Keratinocyte (primary cell): ENCODE data around the gene EXO5. TPM values are rescaled to one million over a fixed set of nuclear protein-coding genes. Genes with fewer than 3 reads are reported as not detected.

ENCODE experiments used
- DNase-seq: peaks from one replicate; pipeline ENCODE4 v3.0.0-alpha.2; 2011; ENCODE audit warnings: low read depth, missing footprints, low spot score
- FAIRE-seq: peaks from 2 replicates; lab custom pipeline; 2011; peaks lifted over from hg19 to GRCh38; lab: Jason Lieb, UNC
- H2AFZ ChIP-seq: 2 replicates; pipeline ENCODE4 v1.6.0; 2012; ENCODE audit warnings: low read length, control low read depth, inconsistent platforms; ENCODE audit not compliant: control insufficient read depth
- H3K27ac ChIP-seq: 2 replicates; pipeline ENCODE4 v1.5.1; 2011; ENCODE audit warnings: low read length; ENCODE audit not compliant: control insufficient read depth, insufficient read depth
- H3K27me3 ChIP-seq: 3 replicates; pipeline ENCODE4 v1.6.0; 2011; ENCODE audit warnings: low read length; ENCODE audit not compliant: control insufficient read depth, insufficient read depth; ENCODE audit errors: extremely low read depth
- H3K36me3 ChIP-seq, 2 experiments: 2 replicates in 1 of 2; 3 replicates in 1 of 2; pipeline ENCODE4 v1.5.1; 2011; ENCODE audit warnings: low read length in 2 of 2, mild to moderate bottlenecking in 1 of 2; ENCODE audit not compliant: control insufficient read depth in 2 of 2, insufficient read depth in 2 of 2; ENCODE audit errors: extremely low read depth in 1 of 2
- H3K4me1 ChIP-seq: 3 replicates; pipeline ENCODE4 v1.5.1; 2011; ENCODE audit warnings: low read length; ENCODE audit not compliant: control insufficient read depth, insufficient read depth; ENCODE audit errors: extremely low read depth
- H3K4me2 ChIP-seq: 3 replicates; pipeline ENCODE4 v1.6.0; 2011; ENCODE audit warnings: low read depth, low read length; ENCODE audit not compliant: control insufficient read depth, insufficient read depth; ENCODE audit errors: extremely low read depth
- H3K4me3 ChIP-seq, 3 experiments: fragments of 200-600 bp in 1 of 3; sonication (generic) in 1 of 3; 2 replicates in 2 of 3; 3 replicates in 1 of 3; pipeline ENCODE4 v1.5.1; 2011 to 2016; ENCODE audit warnings: low read length in 3 of 3, mild to moderate bottlenecking in 3 of 3, control low read depth in 2 of 3, inconsistent platforms in 1 of 3, low read depth in 1 of 3, mixed read lengths in 1 of 3, mixed run types in 1 of 3, moderate library complexity in 1 of 3; ENCODE audit not compliant: control insufficient read depth in 2 of 3, insufficient read depth in 2 of 3; ENCODE audit errors: extremely low read depth in 1 of 3
- H3K79me2 ChIP-seq: 2 replicates; pipeline ENCODE4 v1.6.0; 2012; ENCODE audit warnings: low read length; ENCODE audit not compliant: control insufficient read depth, insufficient read depth
- H3K9ac ChIP-seq: 3 replicates; pipeline ENCODE4 v1.6.0; 2011; ENCODE audit warnings: low read length; ENCODE audit not compliant: control insufficient read depth, insufficient read depth; ENCODE audit errors: extremely low read depth
- H3K9me1 ChIP-seq: 3 replicates; pipeline ENCODE4 v1.6.0; 2011; ENCODE audit warnings: low read length; ENCODE audit not compliant: control insufficient read depth, insufficient read depth; ENCODE audit errors: extremely low read depth
- H3K9me3 ChIP-seq: 2 replicates; pipeline ENCODE4 v1.5.1; 2012; ENCODE audit warnings: low read depth, low read length; ENCODE audit not compliant: control insufficient read depth
- H4K20me1 ChIP-seq: 3 replicates; pipeline ENCODE4 v1.6.0; 2011; ENCODE audit warnings: low read length; ENCODE audit not compliant: control insufficient read depth, insufficient read depth; ENCODE audit errors: extremely low read depth
- CTCF ChIP-seq, 3 experiments: IDR thresholded peaks in 1 of 3; conservative IDR thresholded peaks in 1 of 3; optimal IDR thresholded peaks in 1 of 3; 2 replicates in 2 of 3; 3 replicates in 1 of 3; pipeline versions ENCODE3 to v1.5.1; 2011; ENCODE audit warnings: low read length in 3 of 3, mild to moderate bottlenecking in 3 of 3, moderate library complexity in 2 of 3, control low read depth in 1 of 3, inconsistent platforms in 1 of 3; ENCODE audit not compliant: insufficient read depth in 2 of 3; ENCODE audit errors: extremely low read depth in 1 of 3
- EZH2 ChIP-seq: IDR thresholded peaks from one replicate; pipeline ENCODE4 v1.6.1; 2012; ENCODE audit warnings: inconsistent platforms, mild to moderate bottlenecking, low read length, moderate library complexity
- dilution Hi-C: fragments of 300-500 bp; cut with MboI; formaldehyde crosslinking; loops from one replicate; pipeline ENCODE4 v1.7.0; 2020; ENCODE audit warnings: low sequenced_read_pairs; ENCODE audit not compliant: extremely low pct_ligation_motif_present
- polyA plus RNA-seq, 5 experiments: library from polyadenylated mRNA; depleted of rRNA in 3 of 5; stranded (reverse) in 3 of 5; stranded (forward) in 1 of 5; unstranded in 1 of 5; fragments of >200 nt; gene quantifications; 1 replicate in 1 of 5; 2 replicates in 3 of 5; 3 replicates in 1 of 5; pipeline versions ENCODE4 v1.2.1 to v1.2.3, GENCODE V29; 2011 to 2012; ENCODE audit warnings: missing spikeins in 2 of 5, low read depth in 1 of 5, low replicate concordance in 1 of 5
- small RNA-seq, 3 experiments: library from RNA; depleted of rRNA; stranded (forward); fragments of <200 nt; gene quantifications; one replicate each; pipeline ENCODE3, GENCODE V24; 2012; ENCODE audit warnings: low read depth in 3 of 3, low replicate concordance in 1 of 3; ENCODE audit not compliant: insufficient read length in 3 of 3

EXO5 gene
- polyA plus RNA-seq, 1 donor (not counting 4 experiments of a cell fraction or from before 2014, with no cell fraction given) = 8.6 TPM

GRCh38 chr1:40564913-40565312, 56.3 kb downstream of the EXO5 start:
- TF ChIP-seq EZH2 (no peak), CTCF (optimal IDR thresholded peaks at IDR 0.05 in 1 of 3, IDR thresholded peaks at IDR 0.05 in 1 of 3, conservative IDR thresholded peaks at IDR 0.05 in 1 of 3; ENCODE audit: extremely low read depth in 1 of 3, insufficient read depth in 2 of 3, low read length in 3 of 3) (no peak)
- H3K27me3 ChIP-seq = no peaks in the 10 kb centered on the region
- no peak overlapping the region for H2AFZ ChIP-seq
- H3K4me3 ChIP-seq = no peak overlapping the region
- H3K9me3 ChIP-seq = no peaks in the 10 kb centered on the region
- no peak overlapping the region for H3K4me2 ChIP-seq
- dilution Hi-C loops = no loop called here
- FAIRE-seq = no peak
- H3K79me2 ChIP-seq = no peaks in the 10 kb centered on the region
- no peaks in the 10 kb centered on the region for H4K20me1 ChIP-seq
- DNase-seq = no peak
- no peak overlapping the region for H3K27ac ChIP-seq
- no peaks in the 10 kb centered on the region for H3K4me1 ChIP-seq
- no peaks in the 10 kb centered on the region for H3K36me3 ChIP-seq
- H3K9me1 ChIP-seq = no peaks in the 10 kb centered on the region
- H3K9ac ChIP-seq = no peak overlapping the region

Small RNA genes within 50 kb of the gene (small RNA-seq; reads per million reads assigned to genes)
- gene AL356379.1 = 0 reads per million in 3 experiments

Other genes with a start within 250 kb of the EXO5 start
- gene COL9A2, start 191.5 kb upstream of the EXO5 start, polyA plus RNA-seq = 1.2 to 3.0 TPM (median 1.6 TPM) in 3 replicates
- gene SMAP2, start 135.0 kb upstream of the EXO5 start, polyA plus RNA-seq = 10.2 to 19.0 TPM (median 13.2 TPM) in 3 replicates
- 1.1 to 1.9 TPM (median 1.7 TPM) in 3 replicates for gene ZFP69B, start 58.3 kb upstream of the EXO5 start, polyA plus RNA-seq
- 2.2 to 3.5 TPM (median 2.3 TPM) in 3 replicates for gene ZFP69, start 31.5 kb upstream of the EXO5 start, polyA plus RNA-seq
- 1.7 to 2.8 TPM (median 2.2 TPM) in 3 replicates for gene ZNF684, start 22.9 kb downstream of the EXO5 start, polyA plus RNA-seq
- gene RIMS3, start 156.9 kb downstream of the EXO5 start, polyA plus RNA-seq = 1.1 to 2.6 TPM (median 1.7 TPM) in 3 replicates
- 32.4 to 48.5 TPM (median 35.4 TPM) in 3 replicates for gene NFYC, start 182.9 kb downstream of the EXO5 start, polyA plus RNA-seq